ENCODE results near the gene VCAN. TPM values are rescaled to one million over a fixed set of nuclear protein-coding genes. Genes with fewer than 3 reads are reported as not detected.

Gene VCAN
- total and polyA plus RNA-seq, 2 experiments from 2014 or later, result 133 to 404 TPM

DNA sequence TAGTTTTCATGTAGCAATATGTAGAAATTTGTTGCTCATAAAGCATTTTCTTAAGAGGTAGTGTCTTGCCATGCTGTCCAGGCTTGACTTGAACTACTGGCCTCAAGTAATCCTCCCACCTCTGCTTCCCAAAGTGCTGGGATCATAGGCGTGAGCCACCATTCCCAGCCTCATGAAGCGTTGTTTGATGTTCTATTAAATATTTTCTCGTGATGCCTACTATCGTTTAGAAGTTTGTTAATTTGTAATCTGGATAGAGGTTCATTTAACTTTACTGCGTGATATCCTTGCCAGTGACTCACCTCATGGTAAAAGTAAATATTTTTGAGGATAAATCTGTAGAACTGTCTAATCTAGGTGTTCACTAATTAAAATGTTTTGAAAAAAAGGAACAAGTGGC lies 82.6 kb downstream of the VCAN start:
- Mint-ChIP-seq H3K4me3 (no peak overlapping the region), H3K4me1 (no peaks in the 10 kb centered on the region), H3K27ac (no peak overlapping the region), H3K9me3 (no peaks in the 10 kb centered on the region), H3K27me3 (ENCODE audit: insufficient read depth, low read depth, poor library complexity) (no peaks in the 10 kb centered on the region), H3K36me3 (ENCODE audit: low read depth) (peaks cover 75% of the 10 kb centered on the region)
- H3K4me3 ChIP-seq, result no peak overlapping the region
- ATAC-seq (no peak), DNase-seq (ENCODE audit: low spot score) (no peak)
- H3K9me2 ChIP-seq (ENCODE audit: insufficient read depth), result no peaks in the 10 kb centered on the region
- peaks cover 60% of the 10 kb centered on the region for H3K36me3 ChIP-seq (ENCODE audit: insufficient read depth)
- no peak overlapping the region for H2AFZ ChIP-seq
- H4K20me1 ChIP-seq (replicated peaks; ENCODE audit: insufficient read depth), result no peaks in the 10 kb centered on the region; the same call in 1 of the 2 replicates
- H3K27me3 ChIP-seq (ENCODE audit: insufficient read depth), result no peaks in the 10 kb centered on the region
- H3F3A ChIP-seq (replicated peaks; ENCODE audit: low read depth), result no peaks in the 10 kb centered on the region
- TF ChIP-seq ZNF331 (CRISPR knock-in tag; IDR thresholded peaks at IDR 0.05; ENCODE audit: low read depth) (no peak), NANOG (IDR thresholded peaks at IDR 0.05; ENCODE audit: borderline replicate concordance) (no peak)
- H3K79me2 ChIP-seq (replicated peaks; ENCODE audit: insufficient read depth), result 0 out of 2 replicates have a peak, but pooled peaks cover 3% of the 10 kb centered on the region
- H3K4me2 ChIP-seq, result no peak overlapping the region
- no peak overlapping the region for H3K27ac ChIP-seq (ENCODE audit: low read depth)
- H3K4me1 ChIP-seq (ENCODE audit: insufficient read depth), result no peaks in the 10 kb centered on the region

DNA sequence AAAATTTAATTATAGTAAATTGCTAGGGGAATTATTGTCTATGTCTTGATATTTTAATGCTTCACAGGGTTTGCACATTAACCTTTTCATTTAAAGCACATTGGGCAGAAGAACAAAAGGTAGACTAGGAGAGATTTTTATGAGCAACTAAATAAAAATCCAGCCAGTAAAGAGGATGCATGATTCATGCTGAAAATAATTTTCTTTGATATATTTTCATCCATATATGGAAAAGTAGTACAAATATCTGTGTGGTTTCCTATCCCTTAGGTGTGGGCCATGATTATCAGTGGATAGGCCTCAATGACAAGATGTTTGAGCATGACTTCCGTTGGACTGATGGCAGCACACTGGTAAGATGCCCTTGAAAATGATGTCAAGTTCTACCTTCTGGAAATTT lies 83.1 kb downstream of the VCAN start:
- Histone ChIP-seq H2AFZ (no peak overlapping the region), H3K9me2 (ENCODE audit: insufficient read depth) (no peaks in the 10 kb centered on the region), H3K4me3 (no peak overlapping the region), H3K27ac (ENCODE audit: low read depth) (no peak overlapping the region), H3K79me2 (replicated peaks; ENCODE audit: insufficient read depth) (0 out of 2 replicates have a peak, but pooled peaks cover 3% of the 10 kb centered on the region), H3K27me3 (ENCODE audit: insufficient read depth) (no peaks in the 10 kb centered on the region), H3K4me1 (ENCODE audit: insufficient read depth) (no peaks in the 10 kb centered on the region), H3K36me3 (ENCODE audit: insufficient read depth) (peaks cover 57% of the 10 kb centered on the region), H3F3A (replicated peaks; ENCODE audit: low read depth) (no peaks in the 10 kb centered on the region), H4K20me1 (replicated peaks; ENCODE audit: insufficient read depth) (no peaks in the 10 kb centered on the region; the same call in 1 of the 2 replicates), H3K4me2 (no peak overlapping the region)
- Mint-ChIP-seq H3K27me3 (ENCODE audit: insufficient read depth, low read depth, poor library complexity) (no peaks in the 10 kb centered on the region), H3K4me3 (no peak overlapping the region), H3K27ac (no peak overlapping the region), H3K36me3 (ENCODE audit: low read depth) (peaks cover 78% of the 10 kb centered on the region), H3K9me3 (no peaks in the 10 kb centered on the region), H3K4me1 (no peaks in the 10 kb centered on the region)
- ATAC-seq (no peak), DNase-seq (ENCODE audit: low spot score) (no peak)
- TF ChIP-seq EZH2 (IDR thresholded peaks at IDR 0.05; ENCODE audit: low read depth, unreplicated experiment), result no peak
- TF ChIP-seq, protein P1, sequence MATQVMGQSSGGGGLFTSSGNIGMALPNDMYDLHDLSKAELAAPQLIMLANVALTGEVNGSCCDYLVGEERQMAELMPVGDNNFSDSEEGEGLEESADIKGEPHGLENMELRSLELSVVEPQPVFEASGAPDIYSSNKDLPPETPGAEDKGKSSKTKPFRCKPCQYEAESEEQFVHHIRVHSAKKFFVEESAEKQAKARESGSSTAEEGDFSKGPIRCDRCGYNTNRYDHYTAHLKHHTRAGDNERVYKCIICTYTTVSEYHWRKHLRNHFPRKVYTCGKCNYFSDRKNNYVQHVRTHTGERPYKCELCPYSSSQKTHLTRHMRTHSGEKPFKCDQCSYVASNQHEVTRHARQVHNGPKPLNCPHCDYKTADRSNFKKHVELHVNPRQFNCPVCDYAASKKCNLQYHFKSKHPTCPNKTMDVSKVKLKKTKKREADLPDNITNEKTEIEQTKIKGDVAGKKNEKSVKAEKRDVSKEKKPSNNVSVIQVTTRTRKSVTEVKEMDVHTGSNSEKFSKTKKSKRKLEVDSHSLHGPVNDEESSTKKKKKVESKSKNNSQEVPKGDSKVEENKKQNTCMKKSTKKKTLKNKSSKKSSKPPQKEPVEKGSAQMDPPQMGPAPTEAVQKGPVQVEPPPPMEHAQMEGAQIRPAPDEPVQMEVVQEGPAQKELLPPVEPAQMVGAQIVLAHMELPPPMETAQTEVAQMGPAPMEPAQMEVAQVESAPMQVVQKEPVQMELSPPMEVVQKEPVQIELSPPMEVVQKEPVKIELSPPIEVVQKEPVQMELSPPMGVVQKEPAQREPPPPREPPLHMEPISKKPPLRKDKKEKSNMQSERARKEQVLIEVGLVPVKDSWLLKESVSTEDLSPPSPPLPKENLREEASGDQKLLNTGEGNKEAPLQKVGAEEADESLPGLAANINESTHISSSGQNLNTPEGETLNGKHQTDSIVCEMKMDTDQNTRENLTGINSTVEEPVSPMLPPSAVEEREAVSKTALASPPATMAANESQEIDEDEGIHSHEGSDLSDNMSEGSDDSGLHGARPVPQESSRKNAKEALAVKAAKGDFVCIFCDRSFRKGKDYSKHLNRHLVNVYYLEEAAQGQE (IDR thresholded peaks at IDR 0.05; ENCODE audit: unreplicated experiment), result no peak
- no peak for TF ChIP-seq EZH2phosphoT487 (IDR thresholded peaks at IDR 0.05; ENCODE audit: unreplicated experiment)
- no peak for TF ChIP-seq NANOG (IDR thresholded peaks at IDR 0.05; ENCODE audit: borderline replicate concordance)
- no peak for TF ChIP-seq ZNF331 (CRISPR knock-in tag; IDR thresholded peaks at IDR 0.05; ENCODE audit: low read depth)
- TF ChIP-seq, protein P2, sequence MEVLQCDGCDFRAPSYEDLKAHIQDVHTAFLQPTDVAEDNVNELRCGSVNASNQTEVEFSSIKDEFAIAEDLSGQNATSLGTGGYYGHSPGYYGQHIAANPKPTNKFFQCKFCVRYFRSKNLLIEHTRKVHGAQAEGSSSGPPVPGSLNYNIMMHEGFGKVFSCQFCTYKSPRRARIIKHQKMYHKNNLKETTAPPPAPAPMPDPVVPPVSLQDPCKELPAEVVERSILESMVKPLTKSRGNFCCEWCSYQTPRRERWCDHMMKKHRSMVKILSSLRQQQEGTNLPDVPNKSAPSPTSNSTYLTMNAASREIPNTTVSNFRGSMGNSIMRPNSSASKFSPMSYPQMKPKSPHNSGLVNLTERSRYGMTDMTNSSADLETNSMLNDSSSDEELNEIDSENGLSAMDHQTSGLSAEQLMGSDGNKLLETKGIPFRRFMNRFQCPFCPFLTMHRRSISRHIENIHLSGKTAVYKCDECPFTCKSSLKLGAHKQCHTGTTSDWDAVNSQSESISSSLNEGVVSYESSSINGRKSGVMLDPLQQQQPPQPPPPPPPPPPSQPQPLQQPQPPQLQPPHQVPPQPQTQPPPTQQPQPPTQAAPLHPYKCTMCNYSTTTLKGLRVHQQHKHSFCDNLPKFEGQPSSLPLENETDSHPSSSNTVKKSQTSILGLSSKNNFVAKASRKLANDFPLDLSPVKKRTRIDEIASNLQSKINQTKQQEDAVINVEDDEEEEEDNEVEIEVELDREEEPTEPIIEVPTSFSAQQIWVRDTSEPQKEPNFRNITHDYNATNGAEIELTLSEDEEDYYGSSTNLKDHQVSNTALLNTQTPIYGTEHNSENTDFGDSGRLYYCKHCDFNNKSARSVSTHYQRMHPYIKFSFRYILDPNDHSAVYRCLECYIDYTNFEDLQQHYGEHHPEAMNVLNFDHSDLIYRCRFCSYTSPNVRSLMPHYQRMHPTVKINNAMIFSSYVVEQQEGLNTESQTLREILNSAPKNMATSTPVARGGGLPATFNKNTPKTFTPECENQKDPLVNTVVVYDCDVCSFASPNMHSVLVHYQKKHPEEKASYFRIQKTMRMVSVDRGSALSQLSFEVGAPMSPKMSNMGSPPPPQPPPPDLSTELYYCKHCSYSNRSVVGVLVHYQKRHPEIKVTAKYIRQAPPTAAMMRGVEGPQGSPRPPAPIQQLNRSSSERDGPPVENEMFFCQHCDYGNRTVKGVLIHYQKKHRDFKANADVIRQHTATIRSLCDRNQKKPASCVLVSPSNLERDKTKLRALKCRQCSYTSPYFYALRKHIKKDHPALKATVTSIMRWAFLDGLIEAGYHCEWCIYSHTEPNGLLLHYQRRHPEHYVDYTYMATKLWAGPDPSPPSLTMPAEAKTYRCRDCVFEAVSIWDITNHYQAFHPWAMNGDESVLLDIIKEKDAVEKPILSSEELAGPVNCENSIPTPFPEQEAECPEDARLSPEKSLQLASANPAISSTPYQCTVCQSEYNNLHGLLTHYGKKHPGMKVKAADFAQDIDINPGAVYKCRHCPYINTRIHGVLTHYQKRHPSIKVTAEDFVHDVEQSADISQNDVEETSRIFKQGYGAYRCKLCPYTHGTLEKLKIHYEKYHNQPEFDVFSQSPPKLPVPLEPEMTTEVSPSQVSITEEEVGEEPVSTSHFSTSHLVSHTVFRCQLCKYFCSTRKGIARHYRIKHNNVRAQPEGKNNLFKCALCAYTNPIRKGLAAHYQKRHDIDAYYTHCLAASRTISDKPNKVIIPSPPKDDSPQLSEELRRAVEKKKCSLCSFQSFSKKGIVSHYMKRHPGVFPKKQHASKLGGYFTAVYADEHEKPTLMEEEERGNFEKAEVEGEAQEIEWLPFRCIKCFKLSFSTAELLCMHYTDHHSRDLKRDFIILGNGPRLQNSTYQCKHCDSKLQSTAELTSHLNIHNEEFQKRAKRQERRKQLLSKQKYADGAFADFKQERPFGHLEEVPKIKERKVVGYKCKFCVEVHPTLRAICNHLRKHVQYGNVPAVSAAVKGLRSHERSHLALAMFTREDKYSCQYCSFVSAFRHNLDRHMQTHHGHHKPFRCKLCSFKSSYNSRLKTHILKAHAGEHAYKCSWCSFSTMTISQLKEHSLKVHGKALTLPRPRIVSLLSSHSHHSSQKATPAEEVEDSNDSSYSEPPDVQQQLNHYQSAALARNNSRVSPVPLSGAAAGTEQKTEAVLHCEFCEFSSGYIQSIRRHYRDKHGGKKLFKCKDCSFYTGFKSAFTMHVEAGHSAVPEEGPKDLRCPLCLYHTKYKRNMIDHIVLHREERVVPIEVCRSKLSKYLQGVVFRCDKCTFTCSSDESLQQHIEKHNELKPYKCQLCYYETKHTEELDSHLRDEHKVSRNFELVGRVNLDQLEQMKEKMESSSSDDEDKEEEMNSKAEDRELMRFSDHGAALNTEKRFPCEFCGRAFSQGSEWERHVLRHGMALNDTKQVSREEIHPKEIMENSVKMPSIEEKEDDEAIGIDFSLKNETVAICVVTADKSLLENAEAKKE (CRISPR knock-in tag; IDR thresholded peaks at IDR 0.05), result no peak
- no peak for TF ChIP-seq POLR2AphosphoS5 (IDR thresholded peaks at IDR 0.05; ENCODE audit: low read depth)
- no peak for TF ChIP-seq STAT1 (IDR thresholded peaks at IDR 0.05; ENCODE audit: unreplicated experiment)
- no peak for TF ChIP-seq JUNB (IDR thresholded peaks at IDR 0.05; ENCODE audit: unreplicated experiment)
- TF ChIP-seq, protein P3, sequence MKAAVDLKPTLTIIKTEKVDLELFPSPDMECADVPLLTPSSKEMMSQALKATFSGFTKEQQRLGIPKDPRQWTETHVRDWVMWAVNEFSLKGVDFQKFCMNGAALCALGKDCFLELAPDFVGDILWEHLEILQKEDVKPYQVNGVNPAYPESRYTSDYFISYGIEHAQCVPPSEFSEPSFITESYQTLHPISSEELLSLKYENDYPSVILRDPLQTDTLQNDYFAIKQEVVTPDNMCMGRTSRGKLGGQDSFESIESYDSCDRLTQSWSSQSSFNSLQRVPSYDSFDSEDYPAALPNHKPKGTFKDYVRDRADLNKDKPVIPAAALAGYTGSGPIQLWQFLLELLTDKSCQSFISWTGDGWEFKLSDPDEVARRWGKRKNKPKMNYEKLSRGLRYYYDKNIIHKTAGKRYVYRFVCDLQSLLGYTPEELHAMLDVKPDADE (IDR thresholded peaks at IDR 0.05), result no peak
- no peak for TF ChIP-seq CREB1 (CRISPR knock-in tag; IDR thresholded peaks at IDR 0.05; ENCODE audit: low read depth)
- TF ChIP-seq ZNF114 (CRISPR knock-in tag; IDR thresholded peaks at IDR 0.05), result no peak

All from GM23338 (cell line).